Measurements from ENCODE around the gene C1orf174.

Gene C1orf174

DNA sequence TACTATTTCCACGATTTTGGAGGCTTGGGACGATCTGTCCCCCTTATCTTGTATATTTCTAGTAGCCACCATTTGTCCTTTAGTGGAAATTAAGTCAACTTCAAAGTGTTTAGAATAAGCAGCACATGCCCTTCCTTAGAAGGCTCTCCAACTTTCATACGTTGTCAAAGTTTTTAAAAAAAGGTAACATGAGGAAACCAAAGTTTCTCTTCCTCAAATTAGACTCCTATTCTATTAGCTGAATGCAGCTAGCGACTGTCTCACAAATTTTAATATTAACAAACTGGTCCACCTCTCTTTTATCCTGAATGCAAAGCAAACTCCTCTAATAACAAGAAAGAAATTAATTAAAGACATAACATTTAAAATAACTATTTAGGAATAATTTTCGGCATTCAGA is 6.9 kb downstream of the C1orf174 start:
- DNase-seq: no peak

DNA sequence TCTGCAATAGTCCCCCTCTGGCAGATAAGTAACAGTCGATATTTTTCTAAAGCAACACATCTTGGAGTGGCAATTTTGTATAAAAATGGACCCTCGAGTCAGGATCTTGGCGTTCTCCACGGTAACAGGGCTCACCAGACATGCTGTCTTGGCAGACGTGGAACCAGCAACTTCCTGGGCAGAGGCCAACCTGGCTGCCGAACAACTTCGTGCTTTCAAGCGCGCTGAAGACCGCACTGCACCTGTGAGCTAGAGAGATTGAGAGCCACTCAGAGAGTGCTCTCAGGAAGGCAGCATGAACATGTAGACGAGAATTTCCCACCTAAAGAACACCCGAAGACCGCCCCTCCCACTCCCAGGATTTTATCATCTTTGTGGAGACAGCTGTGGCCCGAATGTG is 7.3 kb downstream of the C1orf174 start:
- DNase-seq: no peak

DNA sequence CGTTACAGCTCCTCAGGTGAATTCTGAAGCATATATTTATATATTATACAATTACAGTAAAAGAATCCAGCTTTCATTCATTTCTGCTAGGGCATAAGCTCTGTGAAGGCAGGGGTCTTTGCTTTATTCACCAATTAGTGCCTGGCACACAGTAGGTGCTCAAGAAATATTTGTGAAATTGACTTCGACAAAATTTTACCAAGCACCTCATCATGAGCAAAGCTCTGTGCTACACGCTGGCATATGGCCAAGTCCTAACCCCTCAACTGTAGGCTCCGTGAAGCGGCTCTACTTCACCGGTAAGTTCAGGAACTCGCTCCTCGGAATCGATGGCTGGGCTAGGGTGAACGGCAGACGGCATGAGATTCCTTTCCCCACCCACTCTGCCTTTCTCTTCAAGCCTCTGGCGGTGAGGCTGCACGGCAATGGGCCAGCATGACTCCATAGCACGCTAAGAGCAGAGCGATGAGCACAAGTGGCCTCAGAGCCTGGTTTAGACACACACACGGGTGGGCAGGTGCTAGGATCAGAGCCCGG is 8.7 kb downstream of the C1orf174 start:
- no peak for DNase-seq

DNA sequence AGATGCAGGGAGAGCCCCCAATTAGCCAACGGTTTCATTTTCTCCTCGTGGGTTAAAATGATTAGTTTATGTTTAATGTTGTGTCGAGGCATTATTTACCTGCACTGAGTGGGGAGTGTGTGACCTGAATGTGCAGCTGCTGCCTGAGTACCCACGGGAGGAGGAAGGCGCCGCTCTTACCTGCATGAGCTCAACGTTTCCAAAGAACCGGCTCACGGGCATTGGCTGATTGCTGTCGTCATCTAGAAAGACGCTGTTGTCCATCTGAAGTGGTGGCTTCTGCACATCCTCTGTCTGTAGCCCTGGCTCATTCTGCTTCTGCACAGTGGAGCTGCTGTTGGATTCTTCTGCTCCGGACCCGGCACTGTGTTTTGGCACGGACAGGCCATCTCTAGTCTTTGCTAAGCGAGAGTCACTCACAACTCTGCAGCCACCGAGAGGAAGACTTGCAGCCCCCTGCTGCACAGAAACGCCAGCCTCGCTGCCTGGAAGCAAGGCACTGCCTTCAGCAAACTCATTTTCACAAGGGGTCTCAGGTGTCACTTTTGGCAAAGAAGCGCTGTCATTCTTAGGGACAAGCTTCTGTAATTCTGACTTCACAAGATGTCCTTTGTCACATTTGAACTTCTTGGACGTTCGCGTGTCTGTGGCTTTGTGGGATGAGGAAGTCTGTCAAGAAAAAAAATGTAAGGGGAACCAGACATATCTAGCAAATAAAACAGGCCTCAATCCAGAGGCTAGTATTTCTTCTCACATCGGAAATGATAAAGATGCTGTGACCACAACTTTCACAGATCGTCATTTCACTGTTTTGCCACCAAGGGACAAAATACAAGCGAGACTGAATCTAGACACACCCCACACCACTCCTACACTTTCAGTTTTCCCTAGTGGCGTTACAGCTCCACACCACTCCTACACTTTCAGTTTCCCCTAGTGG is 9.4 kb downstream of the C1orf174 start:
- peak; percentile 86 for DNase-seq

DNA sequence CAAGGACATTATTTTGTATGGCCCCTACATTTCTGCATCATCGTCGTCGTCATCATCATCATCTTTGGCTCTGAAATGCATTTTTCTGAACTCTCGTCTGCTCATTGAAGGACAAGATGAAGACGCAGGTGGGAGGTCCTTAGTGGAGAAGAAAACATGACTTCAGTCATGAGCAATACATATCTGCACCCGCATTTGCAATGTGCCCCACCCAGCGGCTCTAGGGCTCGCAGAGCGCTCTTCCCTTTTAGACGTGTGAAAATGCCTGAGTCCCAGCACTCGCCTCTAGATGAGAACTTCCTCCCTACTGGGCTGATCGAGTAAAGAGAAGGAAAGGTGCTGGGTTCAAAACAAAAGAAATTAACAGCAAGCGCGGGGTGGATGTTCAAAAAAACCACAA is 10.1 kb downstream of the C1orf174 start:
- DNase-seq: peak; percentile 7

DNA sequence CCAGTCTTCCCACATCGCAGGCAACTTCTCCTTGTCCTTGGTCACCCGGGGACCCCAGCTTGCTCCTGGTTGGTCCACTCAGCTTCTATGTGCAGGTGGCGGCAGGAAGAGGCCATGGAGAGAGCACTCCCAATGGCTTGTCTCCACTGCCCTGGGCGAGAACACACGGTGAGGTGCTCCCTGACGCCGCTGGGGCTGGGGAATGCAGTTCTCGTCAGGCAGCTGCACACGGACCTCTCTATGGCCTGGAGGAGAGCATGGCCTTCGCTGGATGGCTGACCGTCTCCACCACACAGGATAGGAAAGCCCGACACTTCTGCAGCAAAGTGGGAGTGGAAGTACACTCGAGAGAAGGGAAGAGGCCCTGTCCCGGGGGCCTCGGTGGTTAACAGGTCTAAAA is 11.8 kb downstream of the C1orf174 start:
- no peak for DNase-seq

DNA sequence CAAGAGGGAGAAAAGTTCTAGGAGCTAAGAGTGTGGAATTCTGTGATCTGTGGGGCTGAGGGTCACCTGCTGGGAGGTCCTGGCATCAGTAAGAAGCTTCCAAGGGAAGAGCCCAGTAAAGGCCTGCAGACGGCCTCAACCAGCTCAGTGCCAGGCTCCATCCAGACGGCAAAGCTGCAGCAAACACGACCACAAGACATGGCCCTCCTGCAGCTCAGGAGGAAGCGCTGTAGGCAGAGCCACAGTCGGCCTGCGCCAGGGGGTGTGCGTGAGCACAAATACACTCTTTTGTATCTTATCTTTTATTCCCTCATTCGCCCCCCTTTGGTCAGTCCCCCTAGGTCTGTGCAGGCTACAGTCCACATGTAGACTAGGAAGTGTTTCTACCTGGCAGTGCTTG is 13.4 kb downstream of the C1orf174 start:
- no peak for DNase-seq

DNA sequence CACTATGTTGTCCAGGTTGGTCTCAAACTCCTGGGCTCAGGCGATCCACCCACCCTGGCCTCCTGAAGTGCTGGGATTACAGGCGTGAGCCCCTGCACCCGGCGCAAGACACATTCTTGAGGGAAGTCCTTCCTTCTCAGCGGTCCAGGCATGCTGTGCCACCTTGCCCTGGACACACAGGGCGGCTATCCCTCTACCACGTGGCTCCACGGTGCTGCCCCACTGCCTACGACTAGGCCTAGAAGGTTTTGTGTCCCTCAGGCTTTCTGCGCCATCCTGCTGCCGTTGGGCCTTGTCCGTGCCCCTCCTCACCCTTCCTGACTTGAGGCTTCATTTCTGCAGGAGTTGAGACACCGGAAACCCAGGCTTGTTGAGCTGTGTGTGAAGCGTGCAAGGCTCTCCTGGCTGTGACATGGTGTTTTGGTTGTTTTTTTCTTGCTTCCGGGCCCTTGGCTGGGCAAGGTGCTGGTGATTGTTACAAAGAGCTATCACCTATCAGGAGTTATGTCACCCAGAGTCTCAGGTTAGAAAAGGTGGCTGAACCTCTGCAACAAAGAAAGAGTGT is 13.9 kb downstream of the C1orf174 start:
- DNase-seq: no peak

DNA sequence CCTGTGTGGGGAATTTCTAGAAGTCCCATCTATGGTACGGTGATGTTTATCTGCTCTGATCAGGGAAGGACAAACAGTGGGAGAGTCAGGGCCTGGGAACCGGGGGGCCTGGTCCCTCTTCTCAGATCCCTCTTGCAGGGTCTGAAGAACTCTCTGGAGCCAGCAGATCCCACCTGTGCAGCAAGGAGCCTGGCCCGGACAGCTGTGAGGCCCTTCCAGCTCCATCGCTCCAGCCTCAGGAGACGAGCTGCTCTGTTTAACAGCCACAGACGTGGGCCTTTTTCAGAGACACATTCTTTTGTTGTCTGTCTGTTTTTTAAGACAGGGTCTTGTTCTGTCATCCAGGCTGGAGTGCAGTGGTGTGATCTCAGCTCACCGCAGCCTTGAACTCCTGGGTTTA is 14.5 kb downstream of the C1orf174 start:
- DNase-seq: no peak

DNA sequence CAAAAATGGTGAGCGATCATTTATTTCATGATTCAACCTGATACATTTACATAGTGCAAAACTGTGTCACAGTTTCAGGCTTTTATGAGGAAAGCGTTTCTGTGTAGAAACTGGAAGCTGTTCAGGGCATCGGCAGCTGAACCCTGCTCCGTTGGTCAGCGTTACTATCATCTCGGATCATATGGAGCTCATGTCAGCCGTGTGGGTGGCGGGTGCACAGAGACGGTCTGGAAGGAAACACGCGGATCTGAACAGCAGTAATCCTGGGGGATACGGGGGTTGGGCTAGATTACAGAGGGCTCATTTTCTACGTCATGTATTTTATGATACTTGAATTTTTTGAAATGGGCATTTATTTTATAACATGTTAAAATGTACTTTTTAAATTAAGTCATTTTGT is 15.1 kb downstream of the C1orf174 start:
- no peak for DNase-seq

DNA sequence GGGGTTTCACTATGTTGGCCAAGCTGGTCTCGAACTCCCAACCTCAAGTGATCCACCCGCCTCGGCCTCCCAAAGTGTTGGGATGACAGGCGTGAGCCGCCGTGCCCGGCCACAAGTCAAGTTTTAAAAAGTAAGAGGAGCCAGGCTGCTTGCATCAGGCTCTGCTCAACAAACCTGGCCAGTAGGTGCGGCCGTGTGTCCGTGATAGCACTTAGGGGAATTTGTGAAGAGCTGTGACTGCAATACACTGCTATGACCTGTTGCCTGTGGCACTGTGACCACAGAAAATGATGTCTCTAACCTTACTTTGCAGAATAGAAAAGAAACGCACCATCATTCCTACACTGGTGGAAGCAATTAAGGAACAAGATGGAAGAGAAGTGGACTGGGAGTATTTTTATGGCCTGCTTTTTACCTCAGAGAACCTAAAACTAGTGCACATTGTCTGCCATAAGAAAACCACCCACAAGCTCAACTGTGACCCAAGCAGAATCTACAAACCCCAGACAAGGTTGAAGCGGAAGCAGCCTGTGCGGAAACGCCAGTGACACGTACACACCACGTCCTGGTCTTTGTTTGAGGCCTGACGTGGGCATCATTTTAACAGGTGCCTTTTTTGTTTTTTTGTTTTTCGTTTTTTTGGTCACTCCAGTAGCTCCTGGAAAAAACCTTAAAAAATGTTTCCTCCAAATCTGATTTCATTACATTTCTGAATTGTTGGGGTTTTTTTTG is 16.7 kb downstream of the C1orf174 start:
- DNase-seq: no peak

DNA sequence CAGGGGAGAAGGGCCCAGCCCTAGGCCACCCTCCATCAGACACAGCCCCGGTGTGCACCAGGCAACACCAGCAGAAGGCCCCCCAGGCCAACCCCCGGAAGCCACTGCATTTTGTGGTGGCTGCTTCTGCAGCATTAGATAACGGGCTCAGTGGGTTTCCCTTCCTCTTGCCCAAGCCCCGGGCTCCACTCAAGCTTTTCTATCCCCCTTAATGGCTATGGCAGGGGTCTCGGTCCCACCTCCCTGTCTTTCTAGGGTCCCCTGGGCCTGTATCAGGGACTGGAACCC is 18.9 kb downstream of the C1orf174 start:
- no peak for DNase-seq

DNA sequence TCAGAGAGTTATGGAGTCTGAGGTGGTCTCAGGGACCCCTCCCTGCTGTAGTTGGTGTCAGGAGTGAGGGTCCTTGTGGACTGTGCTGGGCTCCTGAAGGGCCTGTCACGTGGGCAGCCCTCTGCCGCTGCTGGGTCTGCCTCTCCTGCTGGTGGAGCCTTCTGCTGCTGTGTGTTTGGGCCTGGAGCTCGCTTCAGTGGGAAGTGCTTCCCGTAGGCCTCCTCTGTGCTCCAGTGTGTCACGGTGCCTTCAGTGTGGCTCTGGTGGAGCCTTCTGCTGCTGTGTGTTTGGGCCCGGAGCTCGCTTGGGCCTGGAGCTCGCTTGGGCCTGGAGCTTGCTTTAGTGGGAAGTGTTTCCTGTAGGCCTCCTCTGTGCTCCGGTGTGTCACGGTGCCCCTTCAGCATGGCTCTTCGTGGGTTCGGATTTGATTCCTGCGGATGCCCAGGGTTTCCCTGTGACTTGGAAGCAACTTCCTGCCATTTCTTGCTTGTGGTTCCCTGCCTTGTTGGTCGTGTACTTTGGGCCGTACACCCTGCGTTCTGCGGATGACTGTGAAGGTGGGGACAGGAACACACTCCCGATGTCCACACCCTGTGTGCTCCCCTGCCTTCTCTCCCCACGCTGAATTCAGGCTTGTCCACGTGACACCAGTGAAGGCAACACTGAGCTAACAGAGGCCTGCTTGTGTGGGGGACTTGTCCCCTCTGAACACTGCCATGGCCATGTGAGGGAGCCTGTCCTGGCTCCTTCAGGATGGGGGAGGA is 19.5 kb downstream of the C1orf174 start:
- DNase-seq: no peak

DNA sequence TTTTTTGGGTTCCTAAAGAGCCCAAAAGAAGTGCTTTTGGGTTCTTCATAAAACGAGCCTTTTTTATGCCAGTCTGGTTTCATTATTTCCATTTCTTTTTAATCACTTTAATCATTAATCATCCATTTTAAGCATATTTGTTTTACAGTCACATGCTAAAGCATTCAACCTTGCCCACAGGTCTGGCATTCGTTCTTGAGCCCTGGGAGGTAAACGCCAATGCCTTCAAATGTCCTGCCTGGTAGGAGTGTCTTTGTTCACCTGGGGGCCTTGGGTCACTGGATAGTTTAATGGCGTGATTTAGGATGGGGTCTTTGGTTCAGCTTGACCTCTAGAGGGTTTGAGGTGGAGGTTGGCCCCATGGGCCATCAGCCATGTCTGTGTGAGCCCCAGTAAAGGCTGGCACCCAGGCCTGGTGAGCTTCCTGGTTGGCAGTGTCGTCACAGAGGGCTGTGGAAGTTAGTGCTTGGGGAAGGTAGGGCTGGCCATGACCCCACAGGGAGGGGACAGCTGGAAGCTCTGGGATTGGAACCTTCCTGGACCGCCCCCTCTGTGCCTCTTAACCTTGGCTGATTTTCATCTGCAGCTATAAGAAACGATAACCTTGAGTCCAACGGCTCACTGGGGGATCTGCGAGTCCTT is 20.2 kb downstream of the C1orf174 start:
- no peak for DNase-seq

DNA sequence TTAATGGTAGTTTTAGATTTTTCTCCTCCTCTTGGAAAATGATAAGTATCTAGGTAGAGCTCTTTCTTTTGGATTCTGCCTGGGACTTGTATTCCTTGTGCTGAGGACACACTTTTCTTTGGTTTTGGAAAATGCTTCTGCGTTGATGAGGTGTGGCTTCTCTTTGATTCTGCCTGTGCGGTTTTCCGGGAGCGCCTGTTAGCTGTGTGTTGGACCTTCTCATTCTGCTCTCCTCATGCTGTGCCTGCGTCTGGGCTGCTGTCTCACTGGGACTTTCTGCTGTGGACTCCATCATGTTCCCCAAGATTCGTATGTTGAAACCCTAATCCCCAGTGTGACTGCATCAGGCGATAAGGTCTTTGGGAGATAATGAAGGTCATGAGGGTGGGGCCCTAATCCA is 21.0 kb downstream of the C1orf174 start:
- no peak for DNase-seq

DNA sequence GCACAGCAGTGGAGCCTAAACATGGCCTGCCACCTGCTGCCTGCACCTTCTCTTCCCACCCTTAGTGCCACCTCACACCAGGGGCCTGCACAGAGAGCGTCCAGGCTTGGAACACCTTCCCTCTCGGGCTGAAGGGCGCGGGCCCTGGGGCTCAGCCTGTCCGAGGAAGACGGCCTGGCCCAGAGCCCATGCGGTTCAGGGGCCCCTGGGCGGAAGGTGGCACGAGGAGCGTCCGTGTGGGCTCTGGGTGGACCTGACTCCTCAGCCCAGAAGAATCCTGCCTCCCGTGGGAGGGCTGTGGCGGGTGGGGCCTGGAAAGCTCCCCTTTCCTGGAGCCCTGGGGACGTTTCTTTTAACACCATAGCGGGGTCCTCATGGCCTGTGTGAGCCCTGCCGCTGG is 23.4 kb downstream of the C1orf174 start:
- no peak for DNase-seq

DNA sequence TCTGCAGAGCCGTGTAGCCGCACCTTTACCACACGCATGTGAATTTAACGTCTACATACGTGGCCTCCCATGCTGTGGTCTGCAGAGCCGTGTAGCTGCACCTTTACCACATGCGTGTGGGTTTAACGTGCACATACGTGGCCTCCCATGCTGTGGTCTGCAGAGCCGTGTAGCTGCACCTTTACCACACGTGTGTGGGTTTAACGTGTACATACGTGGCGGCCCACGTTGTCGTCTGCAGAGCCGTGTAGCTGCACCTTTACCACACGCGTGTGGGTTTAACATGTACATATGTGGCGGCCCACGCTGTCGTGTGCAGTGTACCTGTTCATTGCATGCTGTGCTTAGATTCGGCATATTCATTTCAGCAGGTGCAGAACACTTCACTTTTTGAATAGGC is 25.3 kb downstream of the C1orf174 start:
- no peak for DNase-seq

DNA sequence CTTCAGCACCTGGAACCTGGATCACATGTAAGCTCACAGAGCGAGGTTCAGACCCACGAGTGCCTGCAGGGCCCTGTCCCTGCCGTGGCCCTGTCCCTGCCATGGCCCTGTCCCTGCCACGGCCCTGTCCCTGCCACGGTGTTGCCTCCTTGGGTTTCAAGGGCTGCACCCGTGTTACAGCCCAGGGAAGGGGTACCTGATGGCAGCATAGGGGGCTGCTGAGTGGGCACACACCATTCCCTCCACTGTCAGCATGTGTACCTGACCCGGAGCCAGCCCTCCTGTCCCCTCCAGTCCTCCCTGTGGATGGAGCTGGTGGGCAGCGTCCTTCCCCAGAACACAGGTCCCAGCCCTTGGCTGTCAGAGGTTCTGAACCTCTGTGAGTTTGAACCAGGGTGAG is 27.5 kb downstream of the C1orf174 start:
- no peak for DNase-seq

DNA sequence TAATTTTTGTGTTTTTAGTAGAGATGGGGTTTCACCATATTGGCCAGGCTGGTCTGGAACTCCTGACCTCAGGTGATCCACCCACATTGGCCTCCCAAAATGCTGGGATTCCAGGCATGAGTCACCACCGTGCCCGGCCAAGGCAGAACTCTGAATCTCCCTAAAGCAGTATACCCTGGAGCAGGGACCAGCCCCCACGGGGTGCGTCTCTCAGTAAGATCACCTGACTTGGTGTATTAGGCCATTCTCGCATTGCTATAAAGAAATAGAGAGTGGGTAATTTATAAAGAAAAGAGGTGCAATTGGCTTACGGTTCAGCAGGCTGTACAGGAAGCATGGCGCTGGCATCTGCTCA is 28.6 kb downstream of the C1orf174 start:
- no peak for DNase-seq

DNA sequence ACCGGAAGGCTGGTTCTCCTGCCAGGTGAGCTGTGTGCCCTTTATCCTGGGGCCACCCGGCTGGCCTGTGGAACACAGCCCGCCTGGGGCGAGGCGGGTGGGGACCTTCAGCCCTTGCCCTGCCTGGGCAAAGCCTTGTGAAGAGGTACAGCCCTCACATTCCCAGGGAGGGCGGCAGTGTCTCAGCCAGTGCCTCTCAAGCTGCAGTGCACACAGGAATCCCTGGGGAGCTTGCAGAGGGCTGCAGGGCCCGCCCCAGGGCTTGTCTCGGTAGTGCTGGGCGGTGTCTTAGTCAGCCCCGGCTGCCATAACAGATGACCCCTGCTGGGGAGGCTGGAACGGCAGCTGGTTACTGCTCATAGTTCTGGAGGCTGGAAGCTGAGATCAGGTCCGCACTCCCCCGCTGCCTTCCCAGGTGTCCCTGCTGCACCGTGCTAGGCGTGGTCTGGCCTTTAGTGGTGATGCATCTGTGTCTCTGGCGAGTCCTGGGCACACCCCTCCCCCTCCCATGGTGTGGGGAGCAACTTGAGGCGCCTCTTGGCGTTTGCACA is 30.2 kb downstream of the C1orf174 start:
- DNase-seq: no peak

DNA sequence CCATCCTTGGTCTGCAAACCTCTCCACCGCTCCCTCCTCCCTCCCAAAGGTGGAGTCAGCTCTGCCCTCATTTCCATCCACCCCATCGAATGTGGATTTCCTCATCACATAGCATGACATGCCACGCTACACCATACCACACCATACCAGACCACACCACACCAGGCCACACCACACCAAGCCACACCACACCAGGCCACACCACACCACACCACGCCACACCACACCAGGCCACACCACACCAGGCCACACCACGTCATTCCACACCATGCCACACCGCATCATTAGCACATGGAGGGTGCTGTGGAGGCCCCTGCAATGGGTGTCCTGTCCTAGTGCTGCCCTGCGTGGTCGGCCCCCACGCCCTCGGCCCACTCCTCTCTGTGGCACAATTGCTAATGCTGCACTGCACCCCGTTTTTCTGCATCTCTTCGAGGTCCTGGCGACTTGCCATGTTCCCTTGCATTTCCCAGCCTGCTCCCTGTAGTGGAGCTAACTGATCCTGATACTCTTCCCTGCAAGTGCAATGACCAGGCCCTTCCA is 31.5 kb downstream of the C1orf174 start:
- DNase-seq: no peak

DNA sequence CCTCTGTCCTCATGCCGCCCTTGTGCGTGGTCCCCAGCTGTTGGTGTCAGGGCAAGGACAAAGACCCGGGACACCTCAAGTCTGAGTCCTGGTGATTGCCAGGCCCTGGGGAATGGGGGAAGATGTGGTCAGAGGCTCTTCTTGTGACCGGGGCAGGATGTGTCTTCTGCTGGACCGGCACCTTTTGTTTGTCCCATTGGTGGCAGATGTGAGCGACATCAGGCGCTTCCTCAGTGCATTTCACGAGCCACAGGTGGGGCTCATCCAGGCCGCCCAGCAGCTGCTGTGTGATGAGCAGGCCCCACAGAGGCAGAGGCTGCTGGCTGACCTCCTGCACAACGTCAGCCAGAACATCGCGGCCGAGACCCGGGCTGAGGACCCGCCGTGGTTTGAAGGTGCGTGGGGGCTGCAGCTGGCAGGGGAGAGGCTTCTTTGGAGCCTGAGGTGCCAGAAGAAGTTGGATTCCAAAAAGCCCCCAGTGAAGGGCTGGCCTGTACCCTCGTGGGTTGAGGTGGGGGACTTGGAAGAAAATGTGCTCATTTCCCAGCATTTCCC is 34.4 kb downstream of the C1orf174 start:
- no peak for DNase-seq

Data from suppressor macrophage treated with lipopolysaccharide for 4 hours (primary cell).